ENCODE results near the gene LAIR2. TPM values are rescaled to one million over a fixed set of nuclear protein-coding genes. Genes with fewer than 3 reads are reported as not detected.

LAIR2 gene
- total and polyA plus RNA-seq, 2 of the 13 experiments (the other 11 are each of a cell fraction or from before 2014, with no cell fraction given): 1.3 to 1.9 TPM

GRCh38 chr19:54462655-54463530, 39.7 kb upstream of the LAIR2 start (continued):
- TF ChIP-seq ZSCAN31 (CRISPR knock-in tag; IDR thresholded peaks at IDR 0.05; ENCODE audit: low read depth) (peak; percentile 64), EZH2 (conservative IDR thresholded peaks at IDR 0.05; ENCODE audit: low read depth, low read length) (no peak), TP53 (CRISPR knock-in tag; conservative IDR thresholded peaks at IDR 0.05) (no peak; the same call in 1 of the 2 replicates), ZFP82 (CRISPR knock-in tag; IDR thresholded peaks at IDR 0.05; ENCODE audit: borderline replicate concordance) (peak; percentile 94; the same call in 1 of the 2 replicates), ZNF766 (CRISPR knock-in tag; IDR thresholded peaks at IDR 0.05; ENCODE audit: borderline replicate concordance) (no peak), HOXA9 (CRISPR knock-in tag; IDR thresholded peaks at IDR 0.05; ENCODE audit: borderline replicate concordance) (peak; percentile 70; the same call in 1 of the 2 replicates), MLX (CRISPR knock-in tag; IDR thresholded peaks at IDR 0.05) (no peak), SMAD9 (CRISPR knock-in tag; IDR thresholded peaks at IDR 0.05) (0 out of 2 replicates have a peak, but pooled peaks have one; percentile 32), ZFAT (CRISPR knock-in tag; conservative IDR thresholded peaks at IDR 0.05) (no peak), ELF3 (CRISPR knock-in tag; IDR thresholded peaks at IDR 0.05) (peak; percentile 61; the same call in 1 of the 2 replicates), SRSF1 (optimal IDR thresholded peaks at IDR 0.05; ENCODE audit: low read depth, low read length) (peak; percentile 63), ZNF550 (CRISPR knock-in tag; IDR thresholded peaks at IDR 0.05; ENCODE audit: borderline replicate concordance) (no peak), ZNF512B (CRISPR knock-in tag; IDR thresholded peaks at IDR 0.05; ENCODE audit: borderline replicate concordance) (no peak), ZFP1 (CRISPR knock-in tag; IDR thresholded peaks at IDR 0.05) (no peak), ZNF234 (CRISPR knock-in tag; conservative IDR thresholded peaks at IDR 0.05) (peak; percentile 78; the same call in 1 of the 2 replicates), ELF1 (CRISPR knock-in tag; IDR thresholded peaks at IDR 0.05) (no peak; the same call in none of the 2 replicates), FOXK1 (CRISPR knock-in tag; IDR thresholded peaks at IDR 0.05; ENCODE audit: borderline replicate concordance, low read depth) (no peak), REL (CRISPR knock-in tag; conservative IDR thresholded peaks at IDR 0.05) (0 out of 2 replicates have a peak, but pooled peaks have one; percentile 76), SYNCRIP (IDR thresholded peaks at IDR 0.05; ENCODE audit: insufficient read depth, low read depth, low read length) (no peak), TBP (CRISPR knock-in tag; IDR thresholded peaks at IDR 0.05) (no peak), GFI1 (CRISPR knock-in tag; IDR thresholded peaks at IDR 0.05; ENCODE audit: borderline replicate concordance) (no peak), MAZ (IDR thresholded peaks at IDR 0.05; ENCODE audit: borderline replicate concordance, low read depth, low read length) (no peak), MAZ (CRISPR knock-in tag; IDR thresholded peaks at IDR 0.05; ENCODE audit: low read depth) (peak; percentile 87), ZNF335 (CRISPR knock-in tag; IDR thresholded peaks at IDR 0.05) (peak; percentile 9; the same call in 1 of the 2 replicates), KAT2B (IDR thresholded peaks at IDR 0.05; ENCODE audit: borderline replicate concordance, low read depth, low read length) (no peak)
- TF ChIP-seq, protein P1, sequence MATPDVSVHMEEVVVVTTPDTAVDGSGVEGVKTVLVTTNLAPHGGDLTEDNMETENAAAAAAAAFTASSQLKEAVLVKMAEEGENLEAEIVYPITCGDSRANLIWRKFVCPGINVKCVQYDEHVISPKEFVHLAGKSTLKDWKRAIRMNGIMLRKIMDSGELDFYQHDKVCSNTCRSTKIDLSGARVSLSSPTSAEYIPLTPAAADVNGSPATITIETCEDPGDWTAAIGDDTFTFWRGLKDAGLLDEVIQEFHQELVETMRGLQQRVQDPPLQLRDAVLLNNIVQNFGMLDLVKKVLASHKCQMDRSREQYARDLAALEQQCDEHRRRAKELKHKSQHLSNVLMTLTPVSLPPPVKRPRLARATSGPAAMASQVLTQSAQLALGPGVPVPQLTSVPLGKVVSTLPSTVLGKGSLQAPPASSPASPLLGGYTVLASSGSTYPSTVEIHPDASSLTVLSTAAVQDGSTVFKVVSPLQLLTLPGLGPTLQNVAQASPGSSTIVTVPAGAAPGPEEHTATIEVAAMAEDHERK (CRISPR knock-in tag; IDR thresholded peaks at IDR 0.05; ENCODE audit: low read depth): no peak
